Measurements from ENCODE around the gene SOX6. TPM values are rescaled to one million over a fixed set of nuclear protein-coding genes. Genes with fewer than 3 reads are reported as not detected.
A peak's percentile ranks its signal among the peaks of the same experiment; 100 is the strongest.

Gene SOX6
- total RNA-seq, result 1 to 10 TPM; 2.0 to 8.0 (median 7.9) TPM

GRCh38 chr11:16356057-16356760 is at the start of gene SOX6:
TSS of gene SOX6 (minus strand) at chr11:16356546. CDS start at chr11:16341248, 15,298 bp downstream.
- Histone ChIP-seq H3K4me3 (no peak within 1 kb of the TSS), H3K27ac (peak within 1 kb of the TSS in 1 of 2 donors; percentile 37), H3K27me3 (no peaks in the 10 kb centered on the region), H3K4me1 (no peaks in the 10 kb centered on the region), H3K36me3 (no peaks in the 10 kb centered on the region), H3K9me3 (no peaks in the 10 kb centered on the region)
- TF ChIP-seq POLR2A (IDR thresholded peaks at IDR 0.05) (no peak), CTCF (IDR thresholded peaks at IDR 0.05) (no peak), POLR2AphosphoS5 (IDR thresholded peaks at IDR 0.05) (no peak)
- intact Hi-C loops (cut with DNase I; ENCODE audit: low total_unique reads), result no loop called here
- no peak for DNase-seq (ENCODE audit: low spot score in 2 of 2)

- no peak overlapping the region for H3K27ac ChIP-seq
- no peaks in the 10 kb centered on the region for H3K36me3 ChIP-seq
- H3K9me3 ChIP-seq, result no peaks in the 10 kb centered on the region
- H3K4me1 ChIP-seq, result no peaks in the 10 kb centered on the region
- TF ChIP-seq POLR2AphosphoS5 (IDR thresholded peaks at IDR 0.05), result no peak
- H3K4me3 ChIP-seq, result no peak overlapping the region
- intact Hi-C loops (cut with DNase I; ENCODE audit: low total_unique reads), result no loop called here
- no peak for DNase-seq (ENCODE audit: low spot score in 2 of 2)
- no peaks in the 10 kb centered on the region for H3K27me3 ChIP-seq
These were observed 48.5 kb upstream of the SOX6 start for GRCh38 chr11:16404781-16405285.

GRCh38 chr11:16403851-16404250 is 47.5 kb upstream of the SOX6 start:
- Histone ChIP-seq H3K27ac (no peak overlapping the region), H3K36me3 (no peaks in the 10 kb centered on the region), H3K9me3 (no peaks in the 10 kb centered on the region), H3K4me1 (no peaks in the 10 kb centered on the region), H3K4me3 (no peak overlapping the region), H3K27me3 (no peaks in the 10 kb centered on the region)
- DNase-seq (ENCODE audit: low spot score in 2 of 2), result no peak
- intact Hi-C loops (cut with DNase I; ENCODE audit: low total_unique reads), result no loop called here
- TF ChIP-seq POLR2A (IDR thresholded peaks at IDR 0.05) (no peak), POLR2AphosphoS5 (IDR thresholded peaks at IDR 0.05) (no peak), CTCF (IDR thresholded peaks at IDR 0.05) (no peak)

- Histone ChIP-seq H3K36me3 (no peaks in the 10 kb centered on the region), H3K9me3 (no peaks in the 10 kb centered on the region), H3K4me1 (no peaks in the 10 kb centered on the region), H3K27ac (peak overlapping the region in 1 of 2 donors; percentile 2), H3K4me3 (no peak overlapping the region), H3K27me3 (no peaks in the 10 kb centered on the region)
- TF ChIP-seq POLR2A (IDR thresholded peaks at IDR 0.05) (no peak), POLR2AphosphoS5 (IDR thresholded peaks at IDR 0.05) (no peak)
- intact Hi-C loops (cut with DNase I; ENCODE audit: low total_unique reads), result no loop called here
- no peak for DNase-seq (ENCODE audit: low spot score in 2 of 2)
These were observed 47.1 kb upstream of the SOX6 start for GRCh38 chr11:16403448-16403803.

GRCh38 chr11:16402654-16403447 is 46.5 kb upstream of the SOX6 start:
- intact Hi-C loops (cut with DNase I; ENCODE audit: low total_unique reads), result no loop called here
- TF ChIP-seq POLR2AphosphoS5 (IDR thresholded peaks at IDR 0.05) (no peak), CTCF (IDR thresholded peaks at IDR 0.05) (no peak), POLR2A (IDR thresholded peaks at IDR 0.05) (no peak)
- H3K4me1 ChIP-seq, result no peaks in the 10 kb centered on the region
- H3K36me3 ChIP-seq, result no peaks in the 10 kb centered on the region
- H3K4me3 ChIP-seq, result no peak overlapping the region
- peak overlapping the region in 1 of 2 donors; percentile 50 for H3K27ac ChIP-seq
- no peak for DNase-seq (ENCODE audit: low spot score in 2 of 2)
- no peaks in the 10 kb centered on the region for H3K9me3 ChIP-seq
- no peaks in the 10 kb centered on the region for H3K27me3 ChIP-seq

- TF ChIP-seq POLR2AphosphoS5 (IDR thresholded peaks at IDR 0.05), result no peak
- no peak for TF ChIP-seq POLR2A (IDR thresholded peaks at IDR 0.05)
- no peak for TF ChIP-seq CTCF (IDR thresholded peaks at IDR 0.05)
- no peaks in the 10 kb centered on the region for H3K9me3 ChIP-seq
- intact Hi-C loops (cut with DNase I; ENCODE audit: low total_unique reads), result no loop called here
- H3K36me3 ChIP-seq, result no peaks in the 10 kb centered on the region
- H3K4me1 ChIP-seq, result no peaks in the 10 kb centered on the region
- no peaks in the 10 kb centered on the region for H3K27me3 ChIP-seq
- H3K4me3 ChIP-seq, result no peak overlapping the region
- no peak overlapping the region for H3K27ac ChIP-seq
- no peak for DNase-seq (ENCODE audit: low spot score in 2 of 2)
These were observed 41.0 kb upstream of the SOX6 start for GRCh38 chr11:16397390-16397789.
